ENCODE results near the gene CSRNP3.

The CSRNP3 gene

GRCh38 chr2:165601928-165602521 lies 132.5 kb downstream of the CSRNP3 start:
- no peak for TF ChIP-seq POLR2AphosphoS5 (IDR thresholded peaks at IDR 0.05; ENCODE audit: low read depth, low read length)
- TF ChIP-seq FOXP2 (optimal IDR thresholded peaks at IDR 0.05; ENCODE audit: borderline replicate concordance, extremely low read depth, extremely low read length, insufficient read depth): no peak
- TF ChIP-seq REST (IDR thresholded peaks at IDR 0.05; ENCODE audit: insufficient read depth in 1 of 2, low read depth in 2 of 2, low read length in 2 of 2): no peak
- no peak for TF ChIP-seq TAF1 (IDR thresholded peaks at IDR 0.05; ENCODE audit: borderline replicate concordance, insufficient read depth, low read length)
- no peak for TF ChIP-seq SIN3A (IDR thresholded peaks at IDR 0.05; ENCODE audit: borderline replicate concordance, insufficient read depth, low read length)

GRCh38 chr2:165609672-165610071 lies 140.2 kb downstream of the CSRNP3 start:
- TF ChIP-seq REST (IDR thresholded peaks at IDR 0.05; ENCODE audit: insufficient read depth in 1 of 2, low read depth in 2 of 2, low read length in 2 of 2) (no peak), SIN3A (IDR thresholded peaks at IDR 0.05; ENCODE audit: borderline replicate concordance, insufficient read depth, low read length) (no peak), TAF1 (IDR thresholded peaks at IDR 0.05; ENCODE audit: borderline replicate concordance, insufficient read depth, low read length) (no peak), POLR2AphosphoS5 (IDR thresholded peaks at IDR 0.05; ENCODE audit: low read depth, low read length) (no peak)

- TF ChIP-seq TAF1 (IDR thresholded peaks at IDR 0.05; ENCODE audit: borderline replicate concordance, insufficient read depth, low read length): no peak
- no peak for TF ChIP-seq REST (IDR thresholded peaks at IDR 0.05; ENCODE audit: insufficient read depth in 1 of 2, low read depth in 2 of 2, low read length in 2 of 2)
- no peak for TF ChIP-seq POLR2AphosphoS5 (IDR thresholded peaks at IDR 0.05; ENCODE audit: low read depth, low read length)
- TF ChIP-seq FOXP2 (optimal IDR thresholded peaks at IDR 0.05; ENCODE audit: borderline replicate concordance, extremely low read depth, extremely low read length, insufficient read depth): peak; percentile 80
- TF ChIP-seq SIN3A (IDR thresholded peaks at IDR 0.05; ENCODE audit: borderline replicate concordance, insufficient read depth, low read length): no peak
Measured at GRCh38 chr2:165610591-165611029, 141.1 kb downstream of the CSRNP3 start.

GRCh38 chr2:165617741-165618481 lies 148.4 kb downstream of the CSRNP3 start:
- TF ChIP-seq FOXP2 (optimal IDR thresholded peaks at IDR 0.05; ENCODE audit: borderline replicate concordance, extremely low read depth, extremely low read length, insufficient read depth): no peak
- no peak for TF ChIP-seq POLR2AphosphoS5 (IDR thresholded peaks at IDR 0.05; ENCODE audit: low read depth, low read length)

GRCh38 chr2:165618806-165619205 lies 149.3 kb downstream of the CSRNP3 start:
- TF ChIP-seq REST (IDR thresholded peaks at IDR 0.05; ENCODE audit: insufficient read depth in 1 of 2, low read depth in 2 of 2, low read length in 2 of 2) (no peak), FOXP2 (optimal IDR thresholded peaks at IDR 0.05; ENCODE audit: borderline replicate concordance, extremely low read depth, extremely low read length, insufficient read depth) (no peak), SIN3A (IDR thresholded peaks at IDR 0.05; ENCODE audit: borderline replicate concordance, insufficient read depth, low read length) (no peak), POLR2AphosphoS5 (IDR thresholded peaks at IDR 0.05; ENCODE audit: low read depth, low read length) (no peak), TAF1 (IDR thresholded peaks at IDR 0.05; ENCODE audit: borderline replicate concordance, insufficient read depth, low read length) (no peak)
